NCI-H82 (cell line): ENCODE data around the gene MRPL54.

Source experiments
- DNase-seq: peaks from one replicate; lab custom pipeline; 2025; lab: John Stamatoyannopoulos, UW

The MRPL54 gene

DNA sequence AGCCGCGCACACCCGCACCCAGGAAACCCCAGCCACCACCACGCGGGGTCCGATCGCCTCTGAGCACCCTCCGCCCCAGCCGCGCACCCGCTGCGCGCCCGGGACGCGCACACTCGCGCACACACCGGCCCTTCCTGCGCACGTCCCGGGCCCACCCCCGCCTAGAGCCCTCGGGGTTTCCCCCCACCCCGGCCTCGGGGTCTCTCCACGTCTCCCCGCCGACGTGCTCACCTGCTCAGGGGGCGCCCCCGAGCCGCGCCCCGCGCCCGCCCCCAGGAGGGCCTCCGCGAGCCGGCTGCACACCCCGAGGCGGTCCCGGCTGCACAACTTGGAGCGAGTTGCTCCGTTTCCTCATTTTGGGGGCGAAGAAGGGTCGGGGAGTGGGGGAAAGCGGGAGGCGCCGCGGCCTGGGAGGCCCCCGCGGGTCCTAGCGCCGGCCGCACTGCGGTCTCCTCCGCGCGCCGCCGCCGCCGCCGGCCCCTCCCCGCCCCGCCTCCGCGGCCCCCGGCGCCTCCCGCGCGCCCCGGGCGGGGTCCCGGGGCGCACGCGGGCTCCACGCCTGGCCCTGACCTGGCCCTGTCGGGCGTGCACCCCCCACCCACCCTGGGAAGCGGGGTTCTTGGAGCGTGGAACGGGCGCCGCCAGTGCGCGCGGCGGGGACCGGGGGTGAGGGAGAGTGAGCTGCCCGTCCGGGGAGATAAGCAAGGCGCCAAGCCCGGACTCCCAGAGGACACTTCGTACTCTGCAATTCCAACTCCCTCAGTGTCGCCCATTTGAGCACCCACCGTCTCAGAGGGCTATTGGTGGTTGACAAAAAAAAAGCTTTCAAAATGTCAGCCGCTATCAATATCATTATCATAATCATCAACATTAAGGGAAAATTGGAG is 23.7 kb downstream of the MRPL54 start, which contains the start of gene MATK:
Gene MATK (minus strand): TSS at position 444 of the 887 bp plus-strand sequence. CDS start 1,246 bp downstream, outside the sequence.
- DNase-seq, result peak; percentile 24

DNA sequence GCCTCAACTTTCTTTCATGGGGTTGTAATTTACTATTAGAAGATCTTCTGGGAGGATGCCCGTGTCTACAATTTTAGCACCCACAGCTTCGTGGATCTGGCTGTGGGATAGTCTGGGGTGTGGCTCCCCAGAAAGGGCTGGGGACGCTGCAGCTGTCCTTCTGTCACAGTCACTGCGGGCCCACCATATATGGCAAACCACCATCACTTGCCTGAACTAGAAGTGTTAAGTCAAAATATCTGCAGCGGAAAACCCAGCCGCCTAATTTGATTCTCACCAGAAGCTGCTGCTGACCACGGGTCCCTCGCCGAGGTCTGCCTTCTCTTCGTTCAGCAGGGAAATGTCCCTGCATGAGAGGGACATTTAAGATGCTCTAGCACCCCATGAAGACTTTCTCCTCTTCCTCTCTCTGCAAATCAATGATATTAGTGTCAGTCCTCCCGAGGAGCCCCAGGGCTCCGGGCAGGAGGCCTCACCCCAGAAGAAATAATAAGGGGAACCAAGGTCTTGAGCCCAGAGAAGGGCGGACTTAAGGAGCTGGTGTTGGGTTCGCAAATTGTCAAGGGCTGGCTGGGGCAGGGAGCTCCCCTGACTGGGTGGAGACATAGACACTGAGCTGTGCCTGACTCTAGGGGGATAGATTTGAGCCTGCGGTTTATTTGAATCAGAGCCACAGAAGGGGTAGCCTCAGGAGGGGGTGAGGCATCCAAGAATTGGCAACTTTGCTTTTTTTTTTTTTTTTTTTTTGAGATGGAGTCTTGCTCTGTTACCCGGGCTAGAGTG is 26.7 kb downstream of the MRPL54 start:
- no peak for DNase-seq

DNA sequence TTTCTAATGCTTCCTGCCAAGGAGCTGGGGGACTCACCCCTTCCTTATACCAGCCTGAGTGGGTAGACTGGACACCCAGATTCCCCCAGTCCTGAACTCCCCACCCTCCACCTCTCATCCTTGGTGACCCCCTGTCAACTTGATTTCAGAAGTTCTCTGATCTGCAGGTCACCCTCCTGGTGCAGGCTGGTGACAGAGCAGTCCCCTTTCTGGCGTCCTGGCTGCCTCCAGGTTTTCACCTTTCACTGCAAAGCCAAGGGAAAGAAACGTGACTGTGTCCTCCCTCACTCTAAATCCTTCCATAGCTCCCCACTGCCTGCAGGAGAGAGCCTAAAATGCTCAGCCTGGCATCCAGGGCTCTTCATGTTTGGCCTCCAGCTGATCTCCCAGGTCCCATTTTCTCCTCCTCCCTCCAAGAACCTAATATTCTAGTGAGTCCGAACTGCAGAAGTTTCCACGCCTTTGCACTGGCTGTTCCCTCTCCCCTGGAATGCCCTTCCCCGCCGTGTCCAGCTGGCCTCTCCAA is 27.8 kb downstream of the MRPL54 start:
- no peak for DNase-seq

DNA sequence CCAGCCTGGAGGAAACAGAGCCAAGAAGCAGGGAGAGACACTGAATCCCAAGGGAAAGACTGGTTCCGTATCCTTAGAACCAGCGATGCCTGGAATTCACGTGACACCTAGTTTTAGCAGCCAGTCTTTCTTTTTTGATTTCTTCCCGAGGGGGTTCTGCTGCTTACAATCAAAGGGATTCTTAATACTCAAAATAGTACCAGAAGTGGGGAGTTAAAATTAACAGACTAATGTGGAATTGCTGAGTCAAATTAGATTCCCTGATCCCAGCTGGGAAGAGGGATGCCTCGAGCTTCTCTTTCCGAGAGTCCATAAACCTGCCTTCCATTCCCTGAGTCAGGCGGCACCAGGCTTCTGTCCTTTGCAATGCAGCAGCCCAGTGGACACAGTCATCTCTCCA is 28.5 kb downstream of the MRPL54 start:
- DNase-seq, result no peak

DNA sequence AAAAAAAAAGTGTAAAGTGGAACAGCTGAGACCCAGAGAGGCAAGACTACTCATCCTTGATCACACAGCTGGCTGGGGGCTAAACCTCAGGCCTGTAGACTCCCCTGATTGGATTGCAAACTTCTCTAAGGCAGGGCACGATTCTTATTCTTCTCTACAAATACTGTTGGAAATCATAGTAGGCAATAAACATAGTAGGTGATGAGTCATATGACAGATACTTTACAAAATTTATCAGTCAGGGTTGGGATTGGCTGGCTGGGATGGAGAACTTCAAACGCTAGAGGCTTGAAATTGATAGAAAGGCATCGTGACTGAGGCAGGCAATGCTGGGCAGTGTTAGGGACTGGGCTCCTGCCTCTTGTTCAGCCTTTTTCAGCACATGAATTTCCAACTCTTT is 29.6 kb downstream of the MRPL54 start:
- no peak for DNase-seq

DNA sequence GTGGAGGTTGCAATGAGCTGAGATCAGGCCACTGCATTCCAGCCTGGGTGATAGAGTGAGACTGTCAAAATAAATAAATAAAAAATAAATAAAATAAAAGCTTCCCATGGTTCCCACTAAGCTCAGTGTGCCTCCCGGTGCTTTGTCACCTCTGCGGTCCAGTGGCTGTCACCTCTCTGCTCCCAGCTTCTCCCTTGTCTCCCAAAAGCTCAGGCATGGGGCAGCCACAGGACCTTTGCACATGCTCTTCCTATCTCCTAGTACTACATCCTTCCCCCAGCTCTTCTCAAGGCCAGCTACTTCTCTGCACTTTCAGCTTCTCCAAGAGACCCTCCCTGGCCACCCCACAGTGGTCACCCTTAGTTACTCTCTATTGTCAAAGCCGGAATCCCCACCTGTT is 31.3 kb downstream of the MRPL54 start:
- no peak for DNase-seq

DNA sequence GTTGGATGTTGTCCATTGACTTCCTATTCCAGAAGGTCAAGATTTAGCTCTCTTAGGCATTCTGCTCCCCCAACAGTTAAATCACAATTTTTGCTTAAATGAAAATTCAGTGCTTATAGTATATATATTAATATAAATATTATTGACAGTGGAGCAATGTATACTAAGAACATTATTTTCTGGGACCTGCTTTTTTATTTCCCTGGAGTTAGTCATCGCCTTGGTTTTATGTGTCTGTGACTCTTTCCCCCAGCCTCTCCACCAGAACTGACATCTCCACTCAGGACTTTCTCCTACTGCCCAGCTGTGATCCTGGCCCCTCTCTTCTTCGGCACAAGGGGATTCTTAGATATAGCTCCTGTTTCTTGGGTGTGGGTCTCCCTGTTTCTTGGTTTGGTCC is 33.9 kb downstream of the MRPL54 start:
- DNase-seq, result no peak

DNA sequence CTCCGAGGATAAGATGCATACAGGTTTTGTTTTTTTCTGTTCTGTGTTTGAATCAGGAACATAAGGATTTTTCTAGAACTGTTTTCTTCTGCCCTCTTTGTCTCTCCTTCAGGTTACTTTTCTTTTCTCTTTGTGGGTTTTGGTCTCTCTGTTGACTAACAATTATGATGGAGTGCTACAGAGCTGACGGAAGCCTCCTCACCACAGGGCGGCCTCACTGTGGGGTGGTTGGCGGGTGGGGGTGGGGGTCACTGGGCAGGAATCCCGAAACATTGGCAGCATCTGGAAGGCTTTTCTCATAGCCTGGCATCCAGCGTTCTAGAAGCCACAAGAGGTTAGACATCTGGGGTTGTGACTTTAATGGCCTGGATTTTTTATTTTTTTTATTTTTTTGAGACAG is 35.7 kb downstream of the MRPL54 start:
- DNase-seq, result no peak

DNA sequence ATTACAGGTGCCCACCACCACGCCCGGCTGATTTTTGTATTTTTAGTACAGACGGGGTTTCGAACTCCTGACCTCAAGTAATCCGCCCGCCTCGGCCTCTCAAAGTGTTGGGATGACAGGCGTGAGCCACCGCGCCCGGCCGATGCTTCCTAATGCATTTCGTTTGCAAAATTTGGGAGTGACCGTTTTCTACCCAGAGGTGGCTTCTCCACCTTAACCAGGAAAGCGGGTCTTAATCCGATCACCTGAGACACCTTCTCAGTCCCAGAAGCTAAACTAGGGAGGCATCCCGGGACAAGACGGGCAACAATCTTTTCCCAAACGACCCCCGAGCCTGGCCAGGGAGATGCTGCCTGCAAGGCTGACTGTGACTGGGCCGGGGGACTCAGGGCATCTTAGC is 38.5 kb downstream of the MRPL54 start:
- DNase-seq, result no peak

DNA sequence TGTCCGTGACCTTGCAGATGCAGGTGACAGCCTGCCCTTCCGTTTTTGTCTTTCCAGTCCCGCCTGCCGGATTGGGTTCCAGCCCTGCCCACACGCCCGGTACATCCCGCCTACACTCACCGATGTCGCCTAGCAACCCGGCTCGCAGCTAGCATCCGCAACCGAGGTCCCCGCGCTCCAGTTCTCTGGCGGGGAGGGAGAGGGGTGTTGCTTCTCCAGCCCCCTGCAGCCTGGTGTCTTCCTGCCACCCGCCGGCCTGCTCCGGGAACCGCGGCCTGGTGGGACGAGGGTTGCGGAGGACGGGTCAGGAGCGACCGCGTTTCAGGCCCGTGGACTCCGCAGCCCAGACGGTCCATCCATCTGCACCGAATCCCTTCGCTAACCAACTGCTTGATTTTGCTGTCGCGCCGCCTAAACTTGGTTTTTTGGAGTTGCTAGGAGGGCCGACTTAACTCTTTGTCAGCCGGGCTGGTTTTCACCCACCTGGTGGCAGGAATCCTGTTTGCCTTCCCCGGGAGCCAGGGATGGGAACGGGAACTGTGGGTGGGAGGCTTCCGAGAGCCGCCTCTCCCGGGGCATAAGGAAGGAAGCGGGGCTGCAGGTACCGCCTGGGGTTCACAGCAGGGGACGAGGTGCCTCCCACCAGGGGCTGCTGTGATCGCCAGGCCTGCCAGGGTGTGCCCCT is 39.1 kb downstream of the MRPL54 start:
- DNase-seq, result peak; percentile 8

DNA sequence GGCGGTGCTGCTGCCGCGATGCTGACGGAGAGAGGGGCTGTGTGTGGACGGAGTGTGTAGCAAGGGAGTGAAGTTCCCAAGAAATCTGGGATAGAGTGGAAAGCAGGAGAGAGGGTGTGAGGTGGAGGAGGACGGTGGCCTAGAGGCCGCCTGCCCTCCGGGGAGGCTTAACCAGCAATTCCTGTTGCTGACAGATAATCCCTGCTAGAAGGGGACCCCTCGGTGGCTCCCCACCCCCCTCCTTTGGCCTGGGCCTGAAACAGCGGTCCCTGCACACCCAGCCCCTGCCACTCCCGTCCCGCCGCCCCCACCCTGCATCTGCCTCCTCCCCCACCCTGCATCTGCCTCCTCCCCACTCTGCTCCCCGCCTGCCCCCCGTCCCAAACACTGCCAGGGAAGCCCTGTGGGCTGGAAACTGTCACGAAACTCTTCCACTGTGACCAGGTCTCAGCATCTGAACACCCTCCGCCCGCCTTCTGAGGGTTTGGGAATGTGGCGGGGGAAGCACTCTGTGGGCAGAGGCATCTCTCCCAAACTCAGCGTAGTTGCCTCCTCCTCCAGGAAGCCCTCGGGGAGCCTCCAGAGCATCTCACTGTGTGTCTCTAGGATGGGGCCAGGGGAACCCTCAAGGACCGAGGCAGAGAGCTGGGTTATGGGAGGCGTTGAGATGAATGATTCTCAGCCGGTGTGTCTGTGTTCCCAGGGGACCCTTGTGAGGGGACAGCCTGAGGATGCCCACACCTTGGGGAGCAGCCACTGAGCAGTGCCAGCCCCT is 40.8 kb downstream of the MRPL54 start:
- no peak for DNase-seq

DNA sequence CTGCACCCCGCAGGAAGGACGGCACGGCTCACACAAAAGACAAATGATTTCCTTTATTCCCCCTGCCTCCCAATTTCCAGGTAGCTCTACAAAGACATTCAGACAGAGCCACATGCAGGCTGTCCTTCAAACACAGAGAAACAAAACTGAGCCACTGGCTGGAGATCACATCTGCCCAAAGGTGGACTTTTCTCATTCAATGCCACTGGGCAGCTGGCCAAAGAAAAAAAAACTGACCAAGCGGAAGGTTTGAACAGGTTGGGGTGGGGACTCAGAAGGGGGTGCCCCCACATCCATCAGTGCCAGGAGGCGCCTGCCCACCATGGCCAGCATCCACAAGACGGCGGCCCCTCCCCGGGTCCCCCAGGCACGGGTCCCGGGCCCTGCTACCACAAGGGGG is 41.5 kb downstream of the MRPL54 start:
- DNase-seq, result no peak

DNA sequence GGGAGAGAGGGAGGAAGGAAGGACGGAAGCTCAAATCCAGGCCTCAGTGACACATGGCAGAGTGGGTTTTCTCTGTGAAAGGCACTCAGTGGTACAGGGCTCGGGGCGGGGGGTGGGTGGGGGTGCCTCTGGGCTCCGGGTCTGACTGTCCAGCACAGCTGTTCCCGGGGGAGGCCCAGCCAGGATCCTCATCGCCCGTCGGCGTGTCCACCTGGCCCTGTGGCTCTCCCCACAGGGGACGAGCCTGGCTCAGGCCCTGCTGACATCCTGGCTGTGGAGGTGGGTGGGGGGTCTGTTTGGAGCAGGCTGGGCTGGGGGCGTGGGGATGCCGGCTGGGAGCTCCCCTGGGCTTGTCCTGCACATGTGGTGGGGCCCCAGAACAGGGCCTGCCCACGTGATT is 41.9 kb downstream of the MRPL54 start:
- DNase-seq, result no peak

DNA sequence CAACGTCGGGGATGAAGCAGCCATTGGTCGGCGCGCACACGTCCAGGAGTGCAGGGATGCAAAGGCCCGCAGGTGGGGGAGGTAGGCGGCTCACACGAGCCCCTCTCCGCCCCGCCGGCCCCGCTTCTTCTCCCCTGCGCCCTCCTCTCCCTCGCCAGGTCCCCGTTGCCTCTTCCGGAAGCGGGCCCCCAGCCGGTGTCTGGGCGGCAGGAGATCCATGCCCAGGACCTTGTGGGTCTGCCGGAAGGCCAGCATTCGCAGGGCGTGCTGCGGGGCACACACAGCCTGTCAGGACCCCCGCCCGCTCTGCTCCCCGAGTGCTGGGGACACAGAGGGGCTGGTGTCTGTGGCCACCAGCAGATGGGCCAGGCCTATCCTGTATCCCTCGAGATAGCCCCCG is 43.4 kb downstream of the MRPL54 start:
- no peak for DNase-seq

DNA sequence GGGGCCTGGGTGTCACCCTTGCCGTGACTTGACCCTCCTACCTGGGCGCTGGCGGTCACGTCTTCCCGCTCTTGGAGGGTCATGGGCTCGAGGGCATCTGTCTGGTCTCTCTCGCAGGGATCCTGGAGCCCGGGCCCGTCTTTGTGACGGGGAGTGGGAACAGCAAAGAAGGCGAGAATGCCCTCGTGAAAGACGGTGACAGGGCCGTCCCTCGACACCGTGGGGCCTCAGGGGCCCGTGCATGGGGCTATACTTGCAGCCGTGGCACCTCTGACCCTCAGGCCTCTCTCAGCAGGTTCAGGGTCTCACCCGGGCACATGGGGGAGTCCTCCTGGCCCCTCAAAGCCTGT is 44.6 kb downstream of the MRPL54 start:
- DNase-seq, result no peak

DNA sequence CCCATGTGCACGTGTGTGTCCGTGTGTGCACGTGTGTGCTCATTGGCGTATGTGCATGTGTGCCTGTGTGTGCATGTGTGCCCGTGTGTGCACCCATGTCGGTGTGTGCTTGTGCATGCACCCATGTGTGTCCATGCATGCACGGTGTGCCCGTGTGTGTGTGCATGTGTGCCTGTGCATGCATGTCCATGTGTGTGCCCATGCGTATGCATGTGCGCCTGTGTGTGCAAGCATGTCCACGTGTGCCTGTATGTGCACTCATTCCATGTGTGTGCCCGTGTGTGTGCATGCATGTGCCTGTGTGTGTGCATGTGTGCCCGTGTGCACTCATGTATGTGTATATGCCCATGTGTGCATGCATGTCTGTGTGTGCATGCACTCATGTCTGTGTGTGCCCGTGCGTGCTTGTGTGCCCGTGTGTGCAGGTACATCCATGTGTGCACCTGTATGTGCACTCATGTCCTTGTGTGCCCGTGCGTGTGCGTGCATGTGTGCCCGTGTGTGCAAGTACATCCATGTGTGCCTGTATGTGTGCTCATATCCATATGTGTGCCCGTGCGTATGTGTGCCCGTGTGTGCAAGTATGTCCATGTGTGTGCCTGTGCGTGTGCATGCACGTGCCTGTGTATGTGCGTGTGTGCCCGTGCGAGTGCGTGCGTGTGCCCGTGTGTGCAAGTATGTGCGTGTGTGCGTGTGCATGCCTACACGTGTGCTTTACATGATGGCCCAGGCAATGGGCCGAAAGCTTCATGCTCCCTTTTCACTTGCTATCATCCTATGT is 45.3 kb downstream of the MRPL54 start:
- DNase-seq, result no peak

DNA sequence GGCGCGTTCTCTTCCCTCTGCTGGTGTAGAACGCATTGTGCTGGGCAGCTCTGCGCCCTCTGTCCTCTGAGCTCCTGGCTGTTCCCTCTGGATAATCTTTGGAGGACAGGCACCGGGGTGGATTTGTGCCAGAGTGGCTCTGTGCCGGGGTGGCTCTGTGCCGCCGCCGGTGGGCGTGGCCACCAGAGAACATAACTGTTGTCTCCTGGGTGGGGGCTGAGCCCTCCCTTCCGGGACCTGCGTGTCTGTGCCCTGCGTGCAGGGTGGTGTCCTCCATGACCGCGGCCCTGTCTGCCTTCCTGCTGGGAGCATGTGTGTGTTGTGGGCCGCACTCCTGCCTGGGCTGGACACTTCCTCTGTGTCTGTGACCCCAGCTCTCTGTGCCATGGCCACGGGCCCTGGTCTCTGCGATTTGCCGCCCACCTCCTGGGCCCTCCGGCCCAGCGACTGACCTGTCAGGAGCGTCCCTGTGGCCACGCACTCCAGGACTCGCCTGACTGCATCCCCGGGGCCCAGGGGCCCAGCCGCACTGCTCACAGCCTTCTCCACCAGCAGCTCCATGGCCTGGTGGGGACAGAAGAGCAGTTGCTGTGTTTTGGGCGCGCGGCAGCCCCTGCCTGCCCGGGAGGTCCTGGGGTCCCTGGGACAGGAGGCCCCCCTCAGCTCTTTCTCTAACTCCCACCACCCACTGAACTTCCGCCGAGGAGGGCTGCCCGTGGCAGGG is 46.1 kb downstream of the MRPL54 start:
- no peak for DNase-seq

DNA sequence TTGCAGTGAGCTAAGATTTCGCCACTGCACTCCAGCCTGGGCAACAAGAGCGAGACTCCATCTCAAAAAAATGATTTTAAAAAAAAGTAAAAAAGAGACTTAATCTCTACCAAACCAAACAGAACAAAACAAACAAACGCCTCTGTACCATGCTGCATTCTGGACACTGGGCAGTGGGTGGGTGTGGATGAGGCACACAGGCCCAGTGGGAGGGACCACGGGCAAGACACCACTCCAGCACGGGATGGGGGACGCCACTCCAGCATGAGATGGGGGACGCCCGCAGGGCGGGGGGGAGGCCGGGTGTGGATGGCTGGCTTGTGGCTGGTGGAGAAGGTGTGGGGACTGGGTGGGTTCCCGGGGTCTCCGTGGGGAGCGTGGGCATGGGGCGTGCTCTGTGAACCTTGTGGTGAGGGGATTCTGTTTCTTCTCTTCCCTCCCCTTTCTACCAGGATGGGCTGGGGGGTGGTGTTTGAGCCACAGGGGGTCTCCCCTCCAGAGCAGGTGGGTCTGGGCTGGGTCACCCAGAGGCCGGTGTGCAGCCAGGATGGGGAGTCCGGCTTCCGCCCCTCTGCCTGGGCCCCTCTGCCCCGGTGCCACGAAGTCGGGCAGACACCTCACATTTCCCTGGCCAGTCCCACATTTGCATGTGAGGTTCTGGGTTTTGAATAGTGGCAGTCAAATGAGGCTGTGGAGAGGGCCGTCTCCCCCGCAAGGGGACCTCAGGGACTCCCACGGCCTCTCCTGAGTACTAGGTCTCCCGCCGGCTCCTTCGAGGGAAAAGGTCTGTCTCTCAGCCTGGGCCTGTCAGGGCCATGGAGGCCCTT is 47.6 kb downstream of the MRPL54 start:
- no peak for DNase-seq

DNA sequence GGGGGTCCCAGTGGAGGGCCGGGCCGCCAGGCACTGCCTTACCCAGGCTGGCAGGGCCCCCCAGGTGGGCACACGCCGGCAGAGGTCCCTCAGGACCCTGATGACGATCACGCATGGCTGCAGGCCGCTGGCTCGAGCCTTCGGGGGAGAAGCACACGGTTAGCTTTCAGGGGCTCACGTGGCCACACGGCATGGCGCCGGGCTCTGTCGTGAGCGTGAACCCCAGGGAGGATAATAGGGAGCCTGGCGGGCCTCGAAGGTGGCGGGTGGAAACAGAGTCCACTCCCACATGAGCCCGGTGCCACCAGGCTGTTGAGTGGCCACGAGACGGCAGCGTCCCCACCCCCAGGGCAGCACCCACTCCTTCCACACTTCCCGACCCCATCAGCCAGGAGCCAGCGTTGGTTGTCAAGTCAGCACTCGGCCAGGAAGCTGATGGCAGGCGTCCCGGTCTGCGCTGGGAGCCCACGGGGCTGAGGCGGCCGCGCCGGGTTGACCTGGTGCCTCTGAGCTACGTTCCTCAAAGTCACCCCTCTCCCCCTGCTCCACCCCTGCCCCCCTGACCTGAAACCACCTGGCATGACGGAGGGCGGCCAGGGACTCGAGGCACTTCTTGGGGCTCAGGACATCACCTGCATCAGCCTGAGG is 48.4 kb downstream of the MRPL54 start:
- no peak for DNase-seq
